K562 (cell line): ENCODE measurements around the gene YPEL5. TPM values are rescaled to one million over a fixed set of nuclear protein-coding genes. Genes with fewer than 3 reads are reported as not detected.

Experiments
- ARHGAP35 ChIP-seq: fragments of 450-650 bp; IDR thresholded peaks from 2 replicates; pipeline ENCODE4 v1.6.1; 2018; ENCODE audit not compliant: partially characterized antibody
- COPS2 ChIP-seq: fragments of 450-650 bp; conservative IDR thresholded peaks from 2 replicates; pipeline ENCODE4 v1.6.1; 2016; ENCODE audit warnings: mild to moderate bottlenecking, moderate library complexity
- CREBBP ChIP-seq: IDR thresholded peaks from one replicate; pipeline ENCODE4 v1.6.1; 2012; ENCODE audit warnings: low read depth, mild to moderate bottlenecking, control low read depth, inconsistent platforms, low read length
- E2F3 ChIP-seq: fragments of 250-450 bp; sonication (Bioruptor Pico); IDR thresholded peaks from 2 replicates; pipeline ENCODE4 v1.4.0; 2020; ENCODE audit warnings: mild to moderate bottlenecking
- GTF2F1 ChIP-seq: IDR thresholded peaks from 2 replicates; pipeline ENCODE4 v1.6.1; 2011; ENCODE audit warnings: low read depth, low read length, improper control_type of control experiment
- HMGN3 ChIP-seq: IDR thresholded peaks from 2 replicates; pipeline ENCODE4 v1.6.1; 2011; ENCODE audit warnings: borderline replicate concordance, low read depth, mild to moderate bottlenecking, mixed read lengths, low read length; ENCODE audit not compliant: insufficient read length; ENCODE audit errors: extremely low read depth
- KLF1 ChIP-seq: fragments of 450-650 bp; IDR thresholded peaks from 2 replicates; pipeline ENCODE4 v1.6.1; 2016; ENCODE audit warnings: missing genetic modification characterization, missing compliant biosample characterization
- NFE2L1 ChIP-seq: fragments of 450-650 bp; IDR thresholded peaks from 2 replicates; pipeline ENCODE4 v1.6.1; 2016; ENCODE audit warnings: missing genetic modification characterization, low read depth, mild to moderate bottlenecking, missing compliant biosample characterization, moderate library complexity, borderline replicate concordance
- NONO ChIP-seq, 2 experiments: fragments of 200-400 bp in 1 of 2; fragments of 450-650 bp in 1 of 2; formaldehyde crosslinking in 1 of 2; IDR thresholded peaks; 2 replicates each; pipeline ENCODE4 v1.6.1; 2017; ENCODE audit warnings: low read depth in 2 of 2, mild to moderate bottlenecking in 2 of 2, moderate library complexity in 2 of 2, low read length in 1 of 2
- NR2C2 ChIP-seq, 2 experiments: fragments of 200-800 bp in 1 of 2; sonication (Bioruptor generic) in 1 of 2; sonication (generic) in 1 of 2; formaldehyde crosslinking in 1 of 2; IDR thresholded peaks; 2 replicates each; pipeline versions ENCODE4 v1.6.1 to v1.8.0; 2016 to 2022; ENCODE audit warnings: mild to moderate bottlenecking in 1 of 2, missing compliant biosample characterization in 1 of 2, missing genetic modification characterization in 1 of 2, missing genetic modification reagents in 1 of 2
- PHF21A ChIP-seq: fragments of 450-650 bp; IDR thresholded peaks from 2 replicates; pipeline ENCODE4 v1.6.1; 2017; ENCODE audit warnings: low read depth, borderline replicate concordance
- POLR3G ChIP-seq: IDR thresholded peaks from 2 replicates; pipeline ENCODE4 v1.6.1; 2011; ENCODE audit not compliant: insufficient read length, insufficient replicate concordance; ENCODE audit errors: extremely low read depth
- PTTG1 ChIP-seq: fragments of 450-650 bp; IDR thresholded peaks from 2 replicates; pipeline ENCODE4 v1.6.1; 2016; ENCODE audit warnings: low read depth, mild to moderate bottlenecking, missing genetic modification characterization, missing compliant biosample characterization
- RAD51 ChIP-seq: fragments of 450-650 bp; IDR thresholded peaks from 2 replicates; pipeline ENCODE4 v1.7.1; 2016; ENCODE audit warnings: low read depth, mild to moderate bottlenecking, borderline replicate concordance
- RBM15 ChIP-seq: fragments of 200-400 bp; formaldehyde crosslinking; IDR thresholded peaks from 2 replicates; pipeline ENCODE4 v1.6.1; 2018; ENCODE audit warnings: mild to moderate bottlenecking, low read length, moderate library complexity; ENCODE audit not compliant: insufficient read depth
- SMARCA5 ChIP-seq: fragments of 450-650 bp; IDR thresholded peaks from 2 replicates; pipeline ENCODE4 v1.6.1; 2016
- SMARCB1 ChIP-seq: IDR thresholded peaks from 2 replicates; pipeline ENCODE4 v1.6.1; 2011; ENCODE audit warnings: improper control_type of control experiment, low read depth; ENCODE audit not compliant: insufficient read length
- ZC3H11A ChIP-seq: IDR thresholded peaks from 2 replicates; pipeline ENCODE4 v1.6.1; 2012; ENCODE audit warnings: low read depth, low read length, improper control_type of control experiment
- ZC3H8 ChIP-seq: fragments of 450-650 bp; IDR thresholded peaks from 2 replicates; pipeline ENCODE4 v1.6.1; 2017
- polyA plus RNA-seq, 8 experiments: library from polyadenylated mRNA; depleted of rRNA in 4 of 8; stranded (reverse) in 5 of 8; unstranded in 3 of 8; fragments of >200 nt; fragmentation: Nextera tagmentation in 2 of 8; fragmentation: Illumina TruSeq in 1 of 8; extraction: Ambion mirVana in 2 of 8; extraction: Trizol in 1 of 8; gene quantifications; 2 replicates each; pipeline versions ENCODE4 v1.2.1 to v1.2.3, GENCODE V29; 2011 to 2014; ENCODE audit warnings: inconsistent platforms in 1 of 8, missing spikeins in 1 of 8
- total RNA-seq, 7 experiments: library from RNA; depleted of rRNA in 6 of 7; stranded (reverse); fragments of >200 nt in 6 of 7; fragmentation: Illumina TruSeq in 2 of 7; extraction: Trizol in 2 of 7; gene quantifications; 2 replicates each; pipeline versions ENCODE4 v1.2.1 to v1.2.3, GENCODE V29; 2011 to 2021; ENCODE audit warnings: low replicate concordance in 1 of 7
- TF ChIP-seq, protein P1 (sequence below): fragments of 250-450 bp; sonication (Bioruptor Pico); IDR thresholded peaks from 2 replicates; pipeline ENCODE4 v1.8.0; 2021; ENCODE audit warnings: borderline replicate concordance, mild to moderate bottlenecking, moderate library complexity; ENCODE audit not compliant: poor library complexity, severe bottlenecking
- TF ChIP-seq, protein P2 (sequence below): sonication (generic); IDR thresholded peaks from 2 replicates; pipeline ENCODE4 v1.6.1; 2016
- TF ChIP-seq, protein P3 (sequence below): fragments of 200-400 bp; formaldehyde crosslinking; IDR thresholded peaks from 2 replicates; pipeline ENCODE4 v1.6.1; 2017; ENCODE audit warnings: mild to moderate bottlenecking, low read depth, low read length, moderate library complexity

The YPEL5 gene
- total and polyA plus RNA-seq, 9 of the 15 experiments (the other 6 are each of a cell fraction or from before 2014, with no cell fraction given), result 5.4 to 34.4 (median 12.3) TPM

DNA sequence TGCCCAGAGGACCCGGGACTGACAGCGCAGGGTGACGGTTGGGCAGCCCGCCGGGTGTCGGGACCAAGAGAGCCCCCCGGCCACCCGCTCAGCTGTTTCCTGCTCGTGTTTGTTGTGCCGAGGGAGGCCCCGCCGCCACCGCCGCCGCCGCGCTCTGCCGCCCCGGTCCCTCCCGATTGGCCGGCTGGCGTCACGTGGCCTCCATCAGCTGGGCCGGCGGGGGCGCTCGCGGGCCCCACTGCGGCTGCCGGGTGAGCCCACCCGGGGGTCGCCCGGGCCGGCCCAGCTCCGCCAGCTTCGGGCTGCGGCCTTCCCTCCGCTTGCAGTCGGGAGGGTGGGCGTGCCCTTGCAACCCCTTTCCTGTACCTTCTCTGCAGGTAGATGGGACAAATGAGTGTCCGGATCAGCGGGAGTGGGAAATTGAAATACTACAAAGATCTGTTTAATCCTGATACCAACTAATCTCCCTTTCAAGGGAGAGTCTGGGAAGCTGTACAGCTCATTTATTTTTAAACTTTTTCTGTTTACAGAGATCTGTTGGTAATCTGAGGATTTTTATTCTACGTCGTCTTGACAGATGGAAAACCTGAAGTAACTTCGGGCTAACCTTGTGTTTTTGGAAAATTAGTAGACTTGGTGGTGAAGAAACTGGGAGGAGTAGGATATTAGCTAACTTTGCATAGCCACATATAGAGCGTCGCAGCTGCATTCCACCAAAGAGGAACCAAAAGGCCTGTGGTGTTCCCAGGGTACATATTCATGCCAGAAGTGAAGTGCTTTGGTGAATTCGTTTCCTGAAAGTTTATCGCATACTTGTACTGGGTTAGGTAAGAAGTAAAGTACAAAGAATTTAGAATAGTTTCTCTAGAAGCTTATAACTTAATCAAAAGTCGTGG is 1.2 kb downstream of the YPEL5 start (continued):
- TF ChIP-seq GTF2F1, result no peak
- peak; percentile 66 for TF ChIP-seq RAD51
- no peak for TF ChIP-seq E2F3 (CRISPR knock-in tag)
- TF ChIP-seq ZC3H8, result no peak
- no peak for TF ChIP-seq PHF21A
- TF ChIP-seq ARHGAP35, result no peak
- no peak for TF ChIP-seq CREBBP
- no peak for TF ChIP-seq PTTG1
- TF ChIP-seq, protein P1, sequence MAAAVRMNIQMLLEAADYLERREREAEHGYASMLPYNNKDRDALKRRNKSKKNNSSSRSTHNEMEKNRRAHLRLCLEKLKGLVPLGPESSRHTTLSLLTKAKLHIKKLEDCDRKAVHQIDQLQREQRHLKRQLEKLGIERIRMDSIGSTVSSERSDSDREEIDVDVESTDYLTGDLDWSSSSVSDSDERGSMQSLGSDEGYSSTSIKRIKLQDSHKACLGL (CRISPR knock-in tag), result no peak
- TF ChIP-seq, protein P2, sequence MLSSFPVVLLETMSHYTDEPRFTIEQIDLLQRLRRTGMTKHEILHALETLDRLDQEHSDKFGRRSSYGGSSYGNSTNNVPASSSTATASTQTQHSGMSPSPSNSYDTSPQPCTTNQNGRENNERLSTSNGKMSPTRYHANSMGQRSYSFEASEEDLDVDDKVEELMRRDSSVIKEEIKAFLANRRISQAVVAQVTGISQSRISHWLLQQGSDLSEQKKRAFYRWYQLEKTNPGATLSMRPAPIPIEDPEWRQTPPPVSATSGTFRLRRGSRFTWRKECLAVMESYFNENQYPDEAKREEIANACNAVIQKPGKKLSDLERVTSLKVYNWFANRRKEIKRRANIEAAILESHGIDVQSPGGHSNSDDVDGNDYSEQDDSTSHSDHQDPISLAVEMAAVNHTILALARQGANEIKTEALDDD, result no peak
- no peak for TF ChIP-seq SMARCA5
- TF ChIP-seq POLR3G, result no peak
- no peak for TF ChIP-seq SMARCB1
- no peak for TF ChIP-seq NR2C2 (CRISPR knock-in tag; IDR thresholded peaks at IDR 0.05)
- no peak for TF ChIP-seq NR2C2 (tag; IDR thresholded peaks at IDR 0.05)
- peak; percentile 14 for TF ChIP-seq HMGN3
- no peak for TF ChIP-seq KLF1
- TF ChIP-seq ZC3H11A, result no peak
- TF ChIP-seq NONO (IDR thresholded peaks at IDR 0.05; ENCODE audit: low read depth in 2 of 2, low read length in 1 of 2), result no peak
- TF ChIP-seq, protein P3, sequence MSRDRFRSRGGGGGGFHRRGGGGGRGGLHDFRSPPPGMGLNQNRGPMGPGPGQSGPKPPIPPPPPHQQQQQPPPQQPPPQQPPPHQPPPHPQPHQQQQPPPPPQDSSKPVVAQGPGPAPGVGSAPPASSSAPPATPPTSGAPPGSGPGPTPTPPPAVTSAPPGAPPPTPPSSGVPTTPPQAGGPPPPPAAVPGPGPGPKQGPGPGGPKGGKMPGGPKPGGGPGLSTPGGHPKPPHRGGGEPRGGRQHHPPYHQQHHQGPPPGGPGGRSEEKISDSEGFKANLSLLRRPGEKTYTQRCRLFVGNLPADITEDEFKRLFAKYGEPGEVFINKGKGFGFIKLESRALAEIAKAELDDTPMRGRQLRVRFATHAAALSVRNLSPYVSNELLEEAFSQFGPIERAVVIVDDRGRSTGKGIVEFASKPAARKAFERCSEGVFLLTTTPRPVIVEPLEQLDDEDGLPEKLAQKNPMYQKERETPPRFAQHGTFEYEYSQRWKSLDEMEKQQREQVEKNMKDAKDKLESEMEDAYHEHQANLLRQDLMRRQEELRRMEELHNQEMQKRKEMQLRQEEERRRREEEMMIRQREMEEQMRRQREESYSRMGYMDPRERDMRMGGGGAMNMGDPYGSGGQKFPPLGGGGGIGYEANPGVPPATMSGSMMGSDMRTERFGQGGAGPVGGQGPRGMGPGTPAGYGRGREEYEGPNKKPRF, result no peak
- TF ChIP-seq RBM15, result no peak
- no peak for TF ChIP-seq COPS2
- TF ChIP-seq NFE2L1 (tag), result no peak
